ENCODE results near the gene FSD2. TPM values are rescaled to one million over a fixed set of nuclear protein-coding genes. Genes with fewer than 3 reads are reported as not detected.
A peak's percentile ranks its signal among the peaks of the same experiment; 100 is the strongest.

FSD2 gene
- total RNA-seq, 1 experiment from 2014 or later, result not detected

DNA sequence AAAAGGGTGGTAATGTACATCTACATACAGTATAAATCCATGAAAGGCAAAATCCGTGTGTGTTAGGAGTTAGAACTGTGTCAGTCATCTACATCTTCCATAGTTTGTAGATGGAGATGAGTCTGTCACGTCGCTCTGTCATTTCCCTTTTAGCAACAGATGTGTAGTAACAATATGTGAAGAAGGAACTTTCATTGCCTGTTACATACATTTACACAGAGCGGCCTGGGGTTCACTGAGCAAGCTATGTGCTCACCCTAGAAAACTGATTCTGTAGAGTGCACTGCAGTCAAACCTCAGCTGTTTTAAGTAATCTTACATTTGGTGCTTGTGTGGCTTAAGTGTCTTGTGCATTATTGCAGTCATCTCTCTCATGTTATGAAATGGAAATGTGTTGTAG, 54.6 kb downstream of the FSD2 start:
- CTCF ChIA-PET, result interaction anchor here (0.6 to 1.4 kb wide), 3 partner anchors 42 to 220 kb away, joined by 3 to 4 read pairs (median 3); no protein-coding TSS in a partner anchor
- Mint-ChIP-seq H3K27me3 (ENCODE audit: insufficient read depth, unreplicated experiment) (no peaks in the 10 kb centered on the region), H3K4me3 (ENCODE audit: unreplicated experiment) (peak overlapping the region; percentile 94), H3K9me3 (ENCODE audit: unreplicated experiment) (no peaks in the 10 kb centered on the region), H3K36me3 (ENCODE audit: insufficient read depth, unreplicated experiment) (peaks cover 45% of the 10 kb centered on the region), H3K4me1 (ENCODE audit: low read depth, unreplicated experiment) (no peaks in the 10 kb centered on the region), H3K27ac (ENCODE audit: unreplicated experiment) (peak overlapping the region; percentile 93)
- Histone ChIP-seq H3K4me1 (peaks cover 6% of the 10 kb centered on the region; the same call in 1 of the 2 replicates), H3K36me3 (ENCODE audit: control insufficient read depth, insufficient read depth, low read length) (peaks cover 1% of the 10 kb centered on the region), H3K4me3 (ENCODE audit: low read depth, low read length) (peak overlapping the region; percentile 61), H3K9me3 (no peaks in the 10 kb centered on the region), H3K27me3 (replicated peaks; ENCODE audit: control insufficient read depth, insufficient read depth, low read length) (no peaks in the 10 kb centered on the region)
- TF ChIP-seq, protein P1, sequence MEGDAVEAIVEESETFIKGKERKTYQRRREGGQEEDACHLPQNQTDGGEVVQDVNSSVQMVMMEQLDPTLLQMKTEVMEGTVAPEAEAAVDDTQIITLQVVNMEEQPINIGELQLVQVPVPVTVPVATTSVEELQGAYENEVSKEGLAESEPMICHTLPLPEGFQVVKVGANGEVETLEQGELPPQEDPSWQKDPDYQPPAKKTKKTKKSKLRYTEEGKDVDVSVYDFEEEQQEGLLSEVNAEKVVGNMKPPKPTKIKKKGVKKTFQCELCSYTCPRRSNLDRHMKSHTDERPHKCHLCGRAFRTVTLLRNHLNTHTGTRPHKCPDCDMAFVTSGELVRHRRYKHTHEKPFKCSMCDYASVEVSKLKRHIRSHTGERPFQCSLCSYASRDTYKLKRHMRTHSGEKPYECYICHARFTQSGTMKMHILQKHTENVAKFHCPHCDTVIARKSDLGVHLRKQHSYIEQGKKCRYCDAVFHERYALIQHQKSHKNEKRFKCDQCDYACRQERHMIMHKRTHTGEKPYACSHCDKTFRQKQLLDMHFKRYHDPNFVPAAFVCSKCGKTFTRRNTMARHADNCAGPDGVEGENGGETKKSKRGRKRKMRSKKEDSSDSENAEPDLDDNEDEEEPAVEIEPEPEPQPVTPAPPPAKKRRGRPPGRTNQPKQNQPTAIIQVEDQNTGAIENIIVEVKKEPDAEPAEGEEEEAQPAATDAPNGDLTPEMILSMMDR (IDR thresholded peaks at IDR 0.05; ENCODE audit: insufficient read depth in 1 of 2, low read depth in 1 of 2, low read length in 1 of 2, severe bottlenecking in 1 of 2, unreplicated experiment in 1 of 2), result no peak
- POLR2A ChIA-PET, result interaction anchor here (0.5 to 2.5 kb wide), 2 partner anchors 28 to 58 kb away, joined by 6 to 16 read pairs; partner anchors contain the start of gene WHAMM
- BruUV-seq (replicated peaks), result no TSS peak
- intact Hi-C loops (cut with micrococcal nuclease; ENCODE audit: unreplicated experiment), result loop anchor here (2.0 kb wide), 1 partner anchor 43 kb away; the partner anchor contains the start of gene AP3B2
- no peak for DNase-seq

DNA sequence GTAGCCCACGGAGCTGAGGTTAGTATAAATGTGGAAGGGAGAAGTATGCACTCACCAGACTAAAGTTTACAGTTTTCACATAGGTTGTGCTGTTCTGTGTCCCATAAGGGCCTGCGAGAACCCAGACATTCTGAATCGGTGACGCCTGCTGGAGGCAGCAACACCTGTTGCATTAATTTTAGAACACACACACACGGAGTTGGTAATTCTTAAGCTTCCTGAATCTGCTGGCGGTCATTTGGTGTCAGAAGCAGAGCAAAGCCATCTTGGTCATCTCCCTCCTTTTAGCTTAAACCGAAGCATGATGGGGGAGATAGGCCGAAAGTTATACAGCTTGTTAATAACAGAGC, 55.1 kb downstream of the FSD2 start:
- DNase-seq, result peak in 1 of 2 experiments; percentile 27
- H3K9me3 ChIP-seq, result no peaks in the 10 kb centered on the region
- Mint-ChIP-seq H3K27me3 (ENCODE audit: insufficient read depth, unreplicated experiment) (no peaks in the 10 kb centered on the region), H3K36me3 (ENCODE audit: insufficient read depth, unreplicated experiment) (peaks cover 40% of the 10 kb centered on the region), H3K9me3 (ENCODE audit: unreplicated experiment) (no peaks in the 10 kb centered on the region), H3K4me3 (ENCODE audit: unreplicated experiment) (peak overlapping the region; percentile 94), H3K27ac (ENCODE audit: unreplicated experiment) (peak overlapping the region; percentile 93), H3K4me1 (ENCODE audit: low read depth, unreplicated experiment) (no peaks in the 10 kb centered on the region)
- peaks cover 1% of the 10 kb centered on the region for H3K36me3 ChIP-seq (ENCODE audit: control insufficient read depth, insufficient read depth, low read length)
- H3K27me3 ChIP-seq (replicated peaks; ENCODE audit: control insufficient read depth, insufficient read depth, low read length), result no peaks in the 10 kb centered on the region
- TF ChIP-seq, protein P1 (IDR thresholded peaks at IDR 0.05; ENCODE audit: insufficient read depth in 1 of 2, low read depth in 1 of 2, low read length in 1 of 2, severe bottlenecking in 1 of 2, unreplicated experiment in 1 of 2), result no peak
- ChIA-PET CTCF (interaction anchor here (0.6 to 1.4 kb wide), 3 partner anchors 42 to 220 kb away, joined by 3 to 4 read pairs (median 3); no protein-coding TSS in a partner anchor), POLR2A (interaction anchor here (0.5 to 2.5 kb wide), 6 partner anchors 27 to 1639 kb away, joined by 3 to 16 read pairs (median 4); partner anchors contain the start of genes BTBD1, RPS17 and WHAMM)
- BruUV-seq (replicated peaks), result TSS peak; percentile 68
- peaks cover 6% of the 10 kb centered on the region; the same call in 1 of the 2 replicates for H3K4me1 ChIP-seq
- H3K4me3 ChIP-seq (ENCODE audit: low read depth, low read length), result peak overlapping the region; percentile 61
- intact Hi-C loops (cut with micrococcal nuclease; ENCODE audit: unreplicated experiment), result loop anchor here (1.0 to 2.0 kb wide), 2 partner anchors 42 to 58 kb away; partner anchors contain the start of genes AP3B2 and WHAMM

DNA sequence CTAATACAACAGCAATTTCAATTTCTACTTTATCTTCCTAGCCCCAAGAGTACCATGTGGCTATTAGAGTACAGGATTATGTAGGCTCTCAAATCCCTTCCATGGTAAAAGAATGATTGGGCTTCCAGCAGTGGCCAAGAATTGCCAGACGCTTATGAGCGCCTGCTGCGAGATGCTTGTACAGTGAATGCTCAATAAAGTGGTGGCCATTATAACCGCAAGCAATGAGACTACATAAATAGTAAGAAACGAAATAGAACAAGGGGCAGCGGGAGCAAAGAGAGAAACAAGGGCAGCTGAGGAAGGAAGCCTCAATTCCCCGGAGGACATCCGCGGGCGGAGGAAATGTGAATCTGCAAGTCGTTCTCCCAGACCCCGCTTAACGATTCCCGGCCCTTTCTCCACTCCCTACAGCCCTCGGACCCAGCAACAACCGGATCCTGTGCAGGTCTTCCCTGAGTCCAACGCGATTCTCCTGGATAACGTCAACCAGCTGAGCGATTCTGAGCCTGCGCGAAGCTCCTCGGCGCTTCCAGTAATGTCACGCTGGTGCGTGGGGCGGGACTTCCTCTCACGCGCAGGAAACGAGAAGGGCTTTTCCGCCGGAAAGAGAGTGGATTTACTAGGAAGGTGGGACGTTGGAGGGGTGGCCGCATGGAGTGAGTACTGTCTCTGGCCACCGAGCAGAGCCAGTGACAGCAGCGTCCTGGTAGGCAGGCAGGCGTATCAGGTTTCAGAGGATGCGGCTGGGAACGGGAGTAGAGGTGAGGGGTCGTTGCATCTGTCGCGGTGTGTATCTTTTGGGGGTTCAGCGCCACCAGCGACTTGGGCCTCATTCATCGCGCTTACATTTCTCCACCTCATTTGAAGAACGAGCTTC, 55.7 kb downstream of the FSD2 start:
- no peaks in the 10 kb centered on the region for H3K27me3 Mint-ChIP-seq (ENCODE audit: insufficient read depth, unreplicated experiment)
- H3K4me3 Mint-ChIP-seq (ENCODE audit: unreplicated experiment), result peak overlapping the region; percentile 94
- H3K27ac Mint-ChIP-seq (ENCODE audit: unreplicated experiment), result peak overlapping the region; percentile 93
- BruUV-seq (replicated peaks), result TSS peak; percentile 90
- Histone ChIP-seq H3K4me1 (peaks cover 6% of the 10 kb centered on the region; the same call in 1 of the 2 replicates), H3K27me3 (replicated peaks; ENCODE audit: control insufficient read depth, insufficient read depth, low read length) (no peaks in the 10 kb centered on the region), H3K4me3 (ENCODE audit: low read depth, low read length) (peak overlapping the region; percentile 61), H3K9me3 (no peaks in the 10 kb centered on the region), H3K36me3 (ENCODE audit: control insufficient read depth, insufficient read depth, low read length) (peaks cover 1% of the 10 kb centered on the region; the same call in 1 of the 2 replicates)
- TF ChIP-seq, protein P1 (IDR thresholded peaks at IDR 0.05; ENCODE audit: insufficient read depth in 1 of 2, low read depth in 1 of 2, low read length in 1 of 2, severe bottlenecking in 1 of 2, unreplicated experiment in 1 of 2), result no peak
- peak; percentile 88 to 91 for DNase-seq
- CTCF ChIA-PET, result interaction anchor here (0.7 to 1.4 kb wide), 2 partner anchors 60 to 219 kb away, joined by 3 read pairs; partner anchors contain the start of gene WHAMM
- POLR2A ChIA-PET, result interaction anchor here (0.5 to 2.5 kb wide), 5 partner anchors 59 to 1638 kb away, joined by 3 to 16 read pairs (median 4); partner anchors contain the start of genes BTBD1, RPS17 and WHAMM
- H3K9me3 Mint-ChIP-seq (ENCODE audit: unreplicated experiment), result no peaks in the 10 kb centered on the region
- peaks cover 34% of the 10 kb centered on the region for H3K36me3 Mint-ChIP-seq (ENCODE audit: insufficient read depth, unreplicated experiment)
- H3K4me1 Mint-ChIP-seq (ENCODE audit: low read depth, unreplicated experiment), result no peaks in the 10 kb centered on the region
- intact Hi-C loops (cut with micrococcal nuclease; ENCODE audit: unreplicated experiment), result loop anchor here (1.0 to 2.0 kb wide), 2 partner anchors 41 to 59 kb away; partner anchors contain the start of genes AP3B2 and WHAMM

Data from Caco-2 (cell line).